ENCODE results near the gene SOCS6. TPM values are rescaled to one million over a fixed set of nuclear protein-coding genes. Genes with fewer than 3 reads are reported as not detected.

The SOCS6 gene
- total RNA-seq, 1 donor: 36.7 TPM

GRCh38 chr18:70322385-70322784 is 33.5 kb downstream of the SOCS6 start:
- no peak for TF ChIP-seq CTCF (IDR thresholded peaks at IDR 0.05; ENCODE audit: insufficient read depth, low read length)
- DNase-seq (ENCODE audit: low read depth): no peak
- no peak overlapping the region for H3K4me3 ChIP-seq (ENCODE audit: low read depth, low read length)

GRCh38 chr18:70322928-70323327 is 34.1 kb downstream of the SOCS6 start:
- peak; percentile 71 for DNase-seq (ENCODE audit: low read depth)
- H3K4me3 ChIP-seq (ENCODE audit: low read depth, low read length): no peak overlapping the region
- no peak for TF ChIP-seq CTCF (IDR thresholded peaks at IDR 0.05; ENCODE audit: insufficient read depth, low read length)

GRCh38 chr18:70324897-70325296 is 36.1 kb downstream of the SOCS6 start:
- DNase-seq (ENCODE audit: low read depth): no peak
- TF ChIP-seq CTCF (IDR thresholded peaks at IDR 0.05; ENCODE audit: insufficient read depth, low read length): no peak
- no peak overlapping the region for H3K4me3 ChIP-seq (ENCODE audit: low read depth, low read length)

GRCh38 chr18:70326255-70326654 is 37.4 kb downstream of the SOCS6 start:
- no peak for DNase-seq (ENCODE audit: low read depth)
- no peak overlapping the region for H3K4me3 ChIP-seq (ENCODE audit: low read depth, low read length)
- TF ChIP-seq CTCF (IDR thresholded peaks at IDR 0.05; ENCODE audit: insufficient read depth, low read length): no peak

- no peak for DNase-seq (ENCODE audit: low read depth)
- H3K4me3 ChIP-seq (ENCODE audit: low read depth, low read length): no peak overlapping the region
- TF ChIP-seq CTCF (IDR thresholded peaks at IDR 0.05; ENCODE audit: insufficient read depth, low read length): no peak
These were observed 39.3 kb downstream of the SOCS6 start for GRCh38 chr18:70328169-70328568.

- H3K4me3 ChIP-seq (ENCODE audit: low read depth, low read length): no peak overlapping the region
- DNase-seq (ENCODE audit: low read depth): peak; percentile 45
- no peak for TF ChIP-seq CTCF (IDR thresholded peaks at IDR 0.05; ENCODE audit: insufficient read depth, low read length)
These were observed 40.2 kb downstream of the SOCS6 start for GRCh38 chr18:70329071-70329470.

GRCh38 chr18:70330887-70331286 is 42.0 kb downstream of the SOCS6 start:
- TF ChIP-seq CTCF (IDR thresholded peaks at IDR 0.05; ENCODE audit: insufficient read depth, low read length): no peak
- no peak overlapping the region for H3K4me3 ChIP-seq (ENCODE audit: low read depth, low read length)
- DNase-seq (ENCODE audit: low read depth): no peak
